ENCODE data around the gene GBE1. TPM values are rescaled to one million over a fixed set of nuclear protein-coding genes. Genes with fewer than 3 reads are reported as not detected.

The GBE1 gene
- polyA plus RNA-seq, 3 donors: 7.7 to 21.7 (median 19.1) TPM

DNA sequence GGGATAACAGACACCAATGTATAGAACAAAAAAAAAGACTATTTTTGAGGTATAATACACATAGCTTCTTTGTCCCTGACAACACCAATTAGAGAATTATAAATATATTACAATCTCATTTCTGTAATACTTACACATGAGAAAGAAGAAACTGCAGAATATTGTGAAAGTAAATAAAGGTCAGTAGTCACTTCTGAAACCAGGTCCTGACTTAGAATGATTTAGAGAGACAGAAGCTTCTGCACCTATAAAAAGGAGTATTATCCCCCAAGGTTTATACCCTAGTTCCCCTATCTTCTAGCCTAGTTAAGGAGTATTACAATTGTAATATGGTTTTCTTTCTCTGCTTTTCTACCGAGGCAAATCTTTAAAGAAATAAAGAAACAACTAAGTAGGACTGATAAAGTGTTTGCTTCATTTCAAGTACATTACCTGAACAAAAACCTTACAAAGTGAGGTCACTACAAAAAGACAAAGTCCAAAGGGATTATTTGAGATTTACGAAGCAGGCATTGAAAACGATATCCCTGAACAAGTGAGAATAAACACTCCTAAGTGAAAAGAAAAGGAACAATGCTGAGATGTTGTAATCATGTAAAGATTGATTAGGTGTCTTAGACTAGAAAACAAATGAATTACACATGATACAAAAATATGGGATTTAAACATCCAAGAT, 103.0 kb downstream of the GBE1 start:
- Mint-ChIP-seq H3K4me3 (no peak overlapping the region), H3K27me3 (ENCODE audit: low read depth in 3 of 3) (no peaks in the 10 kb centered on the region), H3K36me3 (peaks cover 0 to 7% of the 10 kb centered on the region in 2 donors), H3K9me3 (no peaks in the 10 kb centered on the region), H3K4me1 (no peaks in the 10 kb centered on the region), H3K27ac (no peak overlapping the region)
- Histone ChIP-seq H3K27ac (ENCODE audit: low read depth in 1 of 2, low read length in 2 of 2) (no peak overlapping the region), H3K36me3 (replicated peaks in 1 of 2; ENCODE audit: control insufficient read depth in 1 of 2, insufficient read depth in 2 of 2, low read length in 2 of 2) (no peaks in the 10 kb centered on the region), H3K9ac (ENCODE audit: insufficient read depth, low read length, poor library complexity, severe bottlenecking) (no peak overlapping the region), H3K4me3 (replicated peaks in 1 of 3; ENCODE audit: low read depth in 2 of 3, low read length in 3 of 3) (no peak overlapping the region), H3K4me1 (ENCODE audit: control insufficient read depth in 1 of 2, insufficient read depth in 2 of 2, low read length in 2 of 2) (no peaks in the 10 kb centered on the region), H3K79me2 (ENCODE audit: insufficient read depth, low read length) (no peaks in the 10 kb centered on the region), H3K27me3 (ENCODE audit: control insufficient read depth in 2 of 2, insufficient read depth in 2 of 2, low read length in 2 of 2) (no peaks in the 10 kb centered on the region), H4K20me1 (ENCODE audit: insufficient read depth, low read length) (no peaks in the 10 kb centered on the region), H3K4me2 (replicated peaks; ENCODE audit: extremely low read depth, low read length, poor library complexity, severe bottlenecking) (no peak overlapping the region), H3K9me3 (replicated peaks in 1 of 2; ENCODE audit: control insufficient read depth in 1 of 2, insufficient read depth in 1 of 2, low read length in 2 of 2) (no peaks in the 10 kb centered on the region), H2AFZ (ENCODE audit: insufficient read depth, low read depth, low read length, poor library complexity, severe bottlenecking) (no peak overlapping the region)
- WGBS (ENCODE audit: insufficient coverage): no CpG with 5 or more reads among the region's 3 CpGs
- DNase-seq: no peak
- intact Hi-C loops (cut with micrococcal nuclease): no loop called here
- TF ChIP-seq, protein P1, sequence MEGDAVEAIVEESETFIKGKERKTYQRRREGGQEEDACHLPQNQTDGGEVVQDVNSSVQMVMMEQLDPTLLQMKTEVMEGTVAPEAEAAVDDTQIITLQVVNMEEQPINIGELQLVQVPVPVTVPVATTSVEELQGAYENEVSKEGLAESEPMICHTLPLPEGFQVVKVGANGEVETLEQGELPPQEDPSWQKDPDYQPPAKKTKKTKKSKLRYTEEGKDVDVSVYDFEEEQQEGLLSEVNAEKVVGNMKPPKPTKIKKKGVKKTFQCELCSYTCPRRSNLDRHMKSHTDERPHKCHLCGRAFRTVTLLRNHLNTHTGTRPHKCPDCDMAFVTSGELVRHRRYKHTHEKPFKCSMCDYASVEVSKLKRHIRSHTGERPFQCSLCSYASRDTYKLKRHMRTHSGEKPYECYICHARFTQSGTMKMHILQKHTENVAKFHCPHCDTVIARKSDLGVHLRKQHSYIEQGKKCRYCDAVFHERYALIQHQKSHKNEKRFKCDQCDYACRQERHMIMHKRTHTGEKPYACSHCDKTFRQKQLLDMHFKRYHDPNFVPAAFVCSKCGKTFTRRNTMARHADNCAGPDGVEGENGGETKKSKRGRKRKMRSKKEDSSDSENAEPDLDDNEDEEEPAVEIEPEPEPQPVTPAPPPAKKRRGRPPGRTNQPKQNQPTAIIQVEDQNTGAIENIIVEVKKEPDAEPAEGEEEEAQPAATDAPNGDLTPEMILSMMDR (IDR thresholded peaks at IDR 0.05): no peak

DNA sequence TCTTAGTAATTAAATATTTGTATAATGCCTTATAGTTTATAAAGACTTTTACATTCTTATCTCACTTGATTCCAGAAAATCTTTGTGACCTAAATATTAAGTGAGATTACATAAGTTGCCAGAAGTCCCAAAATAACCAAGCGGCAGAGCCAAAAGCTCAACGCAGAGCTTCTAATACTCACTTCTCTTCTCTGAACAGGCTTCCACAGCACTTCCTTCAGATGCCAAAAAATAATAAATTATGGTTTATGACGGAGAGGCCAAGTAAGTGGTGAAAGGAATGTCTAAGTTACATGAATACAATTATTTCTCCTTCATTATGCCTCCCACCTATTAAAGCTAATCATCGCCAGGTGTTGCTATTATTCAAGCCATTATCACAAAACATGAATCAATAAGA, 110.3 kb downstream of the GBE1 start:
- no peak overlapping the region for H3K4me2 ChIP-seq (replicated peaks; ENCODE audit: extremely low read depth, low read length, poor library complexity, severe bottlenecking)

More for the DNA sequence above, 110.3 kb downstream of the GBE1 start:
- Mint-ChIP-seq H3K9me3 (no peaks in the 10 kb centered on the region), H3K27ac (no peak overlapping the region), H3K4me3 (no peak overlapping the region), H3K4me1 (no peaks in the 10 kb centered on the region), H3K36me3 (peaks cover under 1 to 8% of the 10 kb centered on the region in 2 donors), H3K27me3 (ENCODE audit: low read depth in 3 of 3) (no peaks in the 10 kb centered on the region)
- no CpG with 5 or more reads among the region's 4 CpGs for WGBS (ENCODE audit: insufficient coverage)
- Histone ChIP-seq H3K4me1 (ENCODE audit: control insufficient read depth in 1 of 2, insufficient read depth in 2 of 2, low read length in 2 of 2) (no peaks in the 10 kb centered on the region), H3K79me2 (ENCODE audit: insufficient read depth, low read length) (no peaks in the 10 kb centered on the region), H2AFZ (ENCODE audit: insufficient read depth, low read depth, low read length, poor library complexity, severe bottlenecking) (no peak overlapping the region), H3K9ac (ENCODE audit: insufficient read depth, low read length, poor library complexity, severe bottlenecking) (no peak overlapping the region), H3K27me3 (ENCODE audit: control insufficient read depth in 2 of 2, insufficient read depth in 2 of 2, low read length in 2 of 2) (no peaks in the 10 kb centered on the region), H4K20me1 (ENCODE audit: insufficient read depth, low read length) (no peaks in the 10 kb centered on the region), H3K36me3 (replicated peaks in 1 of 2; ENCODE audit: control insufficient read depth in 1 of 2, insufficient read depth in 2 of 2, low read length in 2 of 2) (peaks cover 0 to 5% of the 10 kb centered on the region in 2 donors), H3K27ac (ENCODE audit: low read depth in 1 of 2, low read length in 2 of 2) (no peak overlapping the region), H3K4me3 (replicated peaks in 1 of 3; ENCODE audit: low read depth in 2 of 3, low read length in 3 of 3) (no peak overlapping the region), H3K9me3 (replicated peaks in 1 of 2; ENCODE audit: control insufficient read depth in 1 of 2, insufficient read depth in 1 of 2, low read length in 2 of 2) (no peaks in the 10 kb centered on the region)
- no peak for DNase-seq
- intact Hi-C loops (cut with micrococcal nuclease): no loop called here
- TF ChIP-seq, protein P1 (IDR thresholded peaks at IDR 0.05): no peak

Data from CD14-positive monocyte (primary cell).